Measurements from ENCODE around the gene DEFB112. TPM values are rescaled to one million over a fixed set of nuclear protein-coding genes. Genes with fewer than 3 reads are reported as not detected.

DEFB112 gene
- total RNA-seq, 1 donor from 2014 or later, result not detected

DNA sequence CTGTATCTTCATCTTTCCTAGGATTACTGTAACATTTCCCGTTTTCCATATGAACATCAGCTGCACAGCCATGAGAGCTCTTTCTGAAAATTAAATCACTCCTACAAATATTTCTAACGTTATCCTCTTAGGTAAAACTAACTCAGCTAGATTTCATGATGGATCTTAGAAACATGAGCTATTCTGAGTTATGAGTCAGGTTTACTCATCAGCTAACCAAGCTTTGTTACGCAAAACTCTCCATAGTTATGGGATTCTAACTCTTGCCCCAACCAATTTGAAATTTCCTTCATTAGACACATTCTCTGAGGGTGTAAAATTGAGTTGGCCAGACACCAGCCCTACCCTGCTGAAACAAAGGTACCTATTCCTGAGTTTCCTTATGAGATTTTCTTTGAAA lies 41.9 kb downstream of the DEFB112 start:
- DNase-seq (no peak), ATAC-seq (no peak)
- intact Hi-C loops (cut with micrococcal nuclease), result no loop called here

DNA sequence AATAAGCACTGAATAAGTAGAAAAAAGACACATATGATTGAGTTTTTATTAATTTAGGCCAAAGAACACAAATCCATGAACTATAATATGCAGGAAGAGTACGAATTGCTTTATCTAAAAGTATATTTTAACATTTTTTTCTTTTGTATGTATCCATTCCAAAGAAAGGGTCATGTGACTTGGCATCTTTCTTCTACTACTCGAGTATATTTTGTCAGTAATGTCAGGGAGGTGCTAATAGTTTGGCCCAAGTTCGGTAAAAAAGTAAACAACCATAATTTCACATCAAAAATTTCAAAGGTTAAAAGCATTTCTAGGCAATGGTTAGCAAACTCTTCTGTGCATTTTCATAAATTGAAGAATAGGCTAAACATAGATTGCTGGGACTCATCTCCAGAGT lies 46.6 kb downstream of the DEFB112 start:
- intact Hi-C loops (cut with micrococcal nuclease), result no loop called here
- DNase-seq (no peak), ATAC-seq (no peak)

DNA sequence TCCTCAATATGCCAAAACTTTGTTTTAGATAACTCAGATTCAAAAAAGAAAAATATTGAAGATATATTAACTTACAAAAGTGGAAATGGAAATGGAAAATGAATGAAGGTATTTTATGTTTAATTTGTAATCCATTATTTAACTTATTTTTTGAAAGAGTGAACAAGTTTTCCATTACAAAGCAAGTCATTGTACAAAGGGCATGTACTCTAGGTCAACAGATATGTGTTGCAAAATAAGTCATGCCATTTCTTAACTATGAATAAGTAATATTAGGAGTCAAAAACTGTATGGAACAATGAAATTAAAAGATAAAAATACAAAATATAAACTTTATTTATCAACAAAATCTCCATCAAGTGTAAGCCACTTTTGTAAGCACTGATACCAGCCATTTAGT lies 54.5 kb downstream of the DEFB112 start:
- DNase-seq (no peak), ATAC-seq (no peak)
- intact Hi-C loops (cut with micrococcal nuclease), result no loop called here

Other genes starting within 250 kb of the DEFB112 start
- not detected for gene CRISP1, start 183.4 kb downstream of the DEFB112 start, total RNA-seq
- not detected for gene DEFB114, start 85.8 kb downstream of the DEFB112 start, total RNA-seq
- not detected for gene DEFB113, start 80.3 kb downstream of the DEFB112 start, total RNA-seq
- not detected for gene DEFB110, start 27.9 kb downstream of the DEFB112 start, total RNA-seq